Hepatocyte (in vitro differentiated cells): ENCODE measurements around the gene ABHD2. TPM values are rescaled to one million over a fixed set of nuclear protein-coding genes. Genes with fewer than 3 reads are reported as not detected.

ENCODE experiments used
- DNase-seq: peaks from one replicate; pipeline ENCODE4 v3.0.0-alpha.2; 2016; ENCODE audit warnings: low spot score
- H2AFZ ChIP-seq: fragments of 200-600 bp; sonication (generic); 2 replicates; pipeline ENCODE4 v1.6.0; 2016; ENCODE audit warnings: antibody characterized with exemption, mild to moderate bottlenecking
- H3K27ac ChIP-seq: fragments of 200-600 bp; sonication (generic); 2 replicates; pipeline ENCODE4 v1.5.1; 2016; ENCODE audit warnings: mild to moderate bottlenecking
- H3K27me3 ChIP-seq: fragments of 200-600 bp; sonication (generic); 2 replicates; pipeline ENCODE4 v1.6.1; 2016
- H3K36me3 ChIP-seq: fragments of 200-600 bp; sonication (generic); replicated peaks from 2 replicates; pipeline ENCODE4 v1.5.1; 2016; ENCODE audit warnings: low read depth; ENCODE audit not compliant: insufficient read depth
- H3K4me1 ChIP-seq: fragments of 200-600 bp; sonication (generic); 2 replicates; pipeline ENCODE4 v1.5.1; 2016; ENCODE audit warnings: mild to moderate bottlenecking, moderate library complexity; ENCODE audit not compliant: insufficient read depth
- H3K4me2 ChIP-seq: fragments of 200-600 bp; sonication (generic); 2 replicates; pipeline ENCODE4 v1.6.0; 2016
- H3K4me3 ChIP-seq: fragments of 200-600 bp; sonication (generic); 2 replicates; pipeline ENCODE4 v1.5.1; 2016; ENCODE audit warnings: mild to moderate bottlenecking
- H3K79me2 ChIP-seq: fragments of 200-600 bp; sonication (generic); 2 replicates; pipeline ENCODE4 v1.6.0; 2017; ENCODE audit warnings: mild to moderate bottlenecking
- H3K9me2 ChIP-seq: fragments of 200-600 bp; sonication (generic); replicated peaks from 2 replicates; pipeline ENCODE4 v1.6.0; 2017; ENCODE audit warnings: mild to moderate bottlenecking; ENCODE audit not compliant: insufficient read depth
- H3K9me3 ChIP-seq: fragments of 200-600 bp; sonication (generic); 2 replicates; pipeline ENCODE4 v1.5.1; 2016; ENCODE audit warnings: low read depth, mild to moderate bottlenecking
- H4K20me1 ChIP-seq: fragments of 200-600 bp; sonication (generic); 2 replicates; pipeline ENCODE4 v1.6.0; 2016; ENCODE audit warnings: mild to moderate bottlenecking; ENCODE audit not compliant: insufficient read depth, poor library complexity, severe bottlenecking
- CTCF ChIP-seq: fragments of 200-600 bp; sonication (generic); IDR thresholded peaks from 2 replicates; pipeline ENCODE4 v1.5.1; 2016; ENCODE audit warnings: antibody characterized with exemption, mild to moderate bottlenecking; ENCODE audit not compliant: poor library complexity
- EZH2 ChIP-seq: fragments of 200-600 bp; sonication (generic); IDR thresholded peaks from 2 replicates; pipeline ENCODE4 v1.6.1; 2016; ENCODE audit warnings: antibody characterized with exemption, mild to moderate bottlenecking, borderline replicate concordance
- EZH2phosphoT487 ChIP-seq: fragments of 200-600 bp; sonication (generic); IDR thresholded peaks from one replicate; pipeline ENCODE4 v1.6.1; 2018; ENCODE audit warnings: antibody characterized with exemption, mild to moderate bottlenecking, low read depth, moderate library complexity; ENCODE audit not compliant: unreplicated experiment, severe bottlenecking
- WGBS: methylation state at CpG from one replicate; pipeline ENCODE4 v1.1.6; 2016; ENCODE audit warnings: low lambda C conversion rate; ENCODE audit errors: missing lambda C conversion rate; 5-methylcytosine and 5-hydroxymethylcytosine counted together
- polyA plus RNA-seq: library from polyadenylated mRNA; unstranded; fragments of >200 nt; fragmentation: Nextera tagmentation; extraction: Ambion mirVana; gene quantifications from 2 replicates; pipeline ENCODE4 v1.2.1, GENCODE V29; 2016
- total RNA-seq: library from RNA; depleted of rRNA; stranded (reverse); fragments of >200 nt; gene quantifications from 2 replicates; pipeline ENCODE4 v1.2.3, GENCODE V29; 2014

Gene ABHD2
- total and polyA plus RNA-seq, 2 experiments from 2014 or later: 11.7 to 59.7 TPM

GRCh38 chr15:89165677-89166076 is 77.4 kb downstream of the ABHD2 start:
- Histone ChIP-seq H3K4me1 (peaks cover 30% of the 10 kb centered on the region), H3K27ac (no peak overlapping the region)
- WGBS: 32% methylated on average over 2 of the region's 2 CpGs

GRCh38 chr15:89167267-89168176 is 79.3 kb downstream of the ABHD2 start:
- H4K20me1 ChIP-seq: no peaks in the 10 kb centered on the region
- DNase-seq: peak; percentile 31
- H3K4me3 ChIP-seq: no peak overlapping the region
- peak overlapping the region; percentile 64 for H3K27ac ChIP-seq
- H3K9me2 ChIP-seq: no peaks in the 10 kb centered on the region
- no peak overlapping the region for H2AFZ ChIP-seq
- WGBS: 64% methylated on average over 7 of the region's 7 CpGs
- H3K4me1 ChIP-seq: peaks cover 30% of the 10 kb centered on the region
- no peaks in the 10 kb centered on the region for H3K79me2 ChIP-seq
- H3K27me3 ChIP-seq: no peaks in the 10 kb centered on the region
- no peaks in the 10 kb centered on the region for H3K9me3 ChIP-seq
- no peaks in the 10 kb centered on the region for H3K36me3 ChIP-seq
- no peak overlapping the region for H3K4me2 ChIP-seq
- TF ChIP-seq CTCF: no peak
- TF ChIP-seq EZH2: no peak
- no peak for TF ChIP-seq EZH2phosphoT487

More at GRCh38 chr15:89165677-89166076, 77.4 kb downstream of the ABHD2 start:
- H4K20me1 ChIP-seq: no peaks in the 10 kb centered on the region
- no peaks in the 10 kb centered on the region for H3K36me3 ChIP-seq
- H3K79me2 ChIP-seq: no peaks in the 10 kb centered on the region
- no peaks in the 10 kb centered on the region for H3K9me3 ChIP-seq
- DNase-seq: no peak
- H3K4me2 ChIP-seq: no peak overlapping the region
- no peaks in the 10 kb centered on the region for H3K27me3 ChIP-seq
- no peaks in the 10 kb centered on the region for H3K9me2 ChIP-seq
- H2AFZ ChIP-seq: no peak overlapping the region
- no peak overlapping the region for H3K4me3 ChIP-seq
- TF ChIP-seq CTCF: no peak
- TF ChIP-seq EZH2phosphoT487: no peak
- no peak for TF ChIP-seq EZH2

GRCh38 chr15:89168316-89168833 is 80.1 kb downstream of the ABHD2 start:
- no peak for DNase-seq
- H3K27ac ChIP-seq: peak overlapping the region; percentile 64
- H3K4me2 ChIP-seq: no peak overlapping the region

More at GRCh38 chr15:89168316-89168833, 80.1 kb downstream of the ABHD2 start:
- no peaks in the 10 kb centered on the region for H3K9me2 ChIP-seq
- no peak overlapping the region for H2AFZ ChIP-seq
- no peaks in the 10 kb centered on the region for H3K9me3 ChIP-seq
- H3K27me3 ChIP-seq: no peaks in the 10 kb centered on the region
- TF ChIP-seq EZH2 (no peak), EZH2phosphoT487 (no peak), CTCF (no peak)
- no peaks in the 10 kb centered on the region for H4K20me1 ChIP-seq
- H3K4me3 ChIP-seq: no peak overlapping the region
- H3K36me3 ChIP-seq: no peaks in the 10 kb centered on the region
- H3K79me2 ChIP-seq: no peaks in the 10 kb centered on the region
- peaks cover 30% of the 10 kb centered on the region for H3K4me1 ChIP-seq
